H1 (cell line): Measurements from ENCODE around the gene DBNDD1. TPM values are rescaled to one million over a fixed set of nuclear protein-coding genes. Genes with fewer than 3 reads are reported as not detected.

Source experiments
- CTCF ChIA-PET: fragments of 300-600 bp; sonication (Branson Sonifier 250); formaldehyde crosslinking; loops from one replicate; lab custom pipeline; 2021; ENCODE audit not compliant: partially characterized antibody; lab: Charles Lee
- POLR2A ChIA-PET: fragments of 300-600 bp; sonication (Branson Sonifier 250); formaldehyde crosslinking; loops from one replicate; lab custom pipeline; 2021; ENCODE audit warnings: inconsistent platforms; ENCODE audit not compliant: partially characterized antibody; lab: Charles Lee
- DNase-seq, 2 experiments: peaks; one replicate each; pipeline versions ENCODE4 v3.0.0 to v3.0.0-alpha.2; 2010 to 2022; ENCODE audit warnings: low spot score in 2 of 2, low read depth in 1 of 2, mixed read lengths in 1 of 2
- FAIRE-seq: peaks from 2 replicates; lab custom pipeline; 2011; peaks lifted over from hg19 to GRCh38; lab: Jason Lieb, UNC
- H2AFZ ChIP-seq: 2 replicates; pipeline ENCODE4 v1.8.1; 2012; ENCODE audit warnings: low read length, inconsistent platforms
- H2AK5ac ChIP-seq: 2 replicates; pipeline ENCODE4 v1.6.1; 2013; ENCODE audit warnings: low read depth, low read length
- H2BK120ac ChIP-seq: replicated peaks from 2 replicates; pipeline ENCODE3; 2013; ENCODE audit warnings: low read depth, low read length, inconsistent platforms
- H2BK12ac ChIP-seq: 2 replicates; pipeline ENCODE4 v1.6.1; 2013; ENCODE audit warnings: low read depth, low read length
- H2BK15ac ChIP-seq: 2 replicates; pipeline ENCODE4 v1.6.1; 2013; ENCODE audit warnings: low read length
- H2BK20ac ChIP-seq: 2 replicates; pipeline ENCODE4 v1.6.1; 2013; ENCODE audit warnings: low read length
- H2BK5ac ChIP-seq: 2 replicates; pipeline ENCODE4 v1.6.1; 2013; ENCODE audit warnings: low read depth, low read length
- H3K14ac ChIP-seq: 2 replicates; pipeline ENCODE4 v1.6.1; 2013; ENCODE audit warnings: inconsistent platforms; ENCODE audit not compliant: insufficient read length
- H3K18ac ChIP-seq: 2 replicates; pipeline ENCODE4 v1.6.1; 2013; ENCODE audit warnings: low read length; ENCODE audit errors: extremely low read depth
- H3K23ac ChIP-seq: 2 replicates; pipeline ENCODE4 v1.6.1; 2013; ENCODE audit warnings: inconsistent platforms; ENCODE audit not compliant: insufficient read length
- H3K23me2 ChIP-seq: 2 replicates; pipeline ENCODE4 v1.6.1; 2013; ENCODE audit warnings: low read depth, low read length
- H3K27ac ChIP-seq: 2 replicates; pipeline ENCODE4 v1.6.1; 2011; ENCODE audit warnings: low read depth, low read length, inconsistent platforms
- H3K27me3 ChIP-seq, 4 experiments: replicated peaks in 1 of 4; 1 replicate in 1 of 4; 2 replicates in 3 of 4; pipeline versions ENCODE4 v1.6.1 to v1.8.1; 2011 to 2013; ENCODE audit warnings: low read length in 3 of 4, mild to moderate bottlenecking in 3 of 4, inconsistent platforms in 2 of 4, mixed read lengths in 2 of 4, moderate library complexity in 1 of 4; ENCODE audit not compliant: control insufficient read depth in 3 of 4, insufficient read depth in 3 of 4; ENCODE audit errors: extremely low read depth in 1 of 4
- H3K36me3 ChIP-seq, 4 experiments: 2 replicates each; pipeline versions ENCODE4 v1.6.1 to v1.8.1; 2011 to 2013; ENCODE audit warnings: mild to moderate bottlenecking in 4 of 4, low read length in 3 of 4, moderate library complexity in 2 of 4, control low read depth in 1 of 4, inconsistent platforms in 1 of 4; ENCODE audit not compliant: insufficient read depth in 4 of 4, control insufficient read depth in 2 of 4
- H3K4ac ChIP-seq: replicated peaks from 2 replicates; pipeline ENCODE3; 2013; ENCODE audit warnings: low read length, low read depth, mixed read lengths, inconsistent platforms; ENCODE audit not compliant: insufficient read length
- H3K4me1 ChIP-seq, 4 experiments: replicated peaks in 1 of 4; 1 replicate in 1 of 4; 2 replicates in 3 of 4; pipeline versions ENCODE4 v1.6.1 to v1.8.1; 2011 to 2013; ENCODE audit warnings: low read length in 3 of 4, inconsistent platforms in 2 of 4, mixed read lengths in 1 of 4; ENCODE audit not compliant: insufficient read depth in 4 of 4, control insufficient read depth in 3 of 4
- H3K4me2 ChIP-seq, 2 experiments: 2 replicates each; pipeline versions ENCODE4 v1.6.1 to v1.8.1; 2011 to 2013; ENCODE audit warnings: low read depth in 2 of 2, low read length in 2 of 2, control low read depth in 1 of 2, inconsistent platforms in 1 of 2, mild to moderate bottlenecking in 1 of 2; ENCODE audit not compliant: insufficient read depth in 1 of 2
- H3K4me3 ChIP-seq, 4 experiments: fragments of 200-600, 300-600 bp in 1 of 4; sonication (generic), shearing (Covaris generic), sonication (Bioruptor Twin) in 1 of 4; 2 replicates each; pipeline versions ENCODE4 v1.5.1 to v1.8.1; 2011 to 2016; ENCODE audit warnings: low read length in 4 of 4, low read depth in 3 of 4, control low read depth in 2 of 4, inconsistent platforms in 2 of 4, mild to moderate bottlenecking in 2 of 4, mixed read lengths in 1 of 4, moderate library complexity in 1 of 4; ENCODE audit not compliant: insufficient read depth in 2 of 4; ENCODE audit errors: extremely low read depth in 1 of 4
- H3K56ac ChIP-seq: replicated peaks from 2 replicates; pipeline ENCODE3; 2013; ENCODE audit warnings: low read depth, mild to moderate bottlenecking, mixed read lengths, low read length, inconsistent platforms; ENCODE audit not compliant: insufficient read length
- H3K79me1 ChIP-seq: 2 replicates; pipeline ENCODE4 v1.6.1; 2013; ENCODE audit warnings: low read depth, low read length, control low read depth
- H3K79me2 ChIP-seq, 2 experiments: 2 replicates each; pipeline versions ENCODE4 v1.6.1 to v1.8.1; 2012 to 2013; ENCODE audit warnings: low read length in 2 of 2, mild to moderate bottlenecking in 2 of 2, inconsistent platforms in 1 of 2; ENCODE audit not compliant: insufficient read depth in 2 of 2, control insufficient read depth in 1 of 2
- H3K9ac ChIP-seq, 4 experiments: replicated peaks in 1 of 4; 1 replicate in 1 of 4; 2 replicates in 3 of 4; pipeline versions ENCODE4 v1.6.1 to v1.8.1; 2011 to 2013; ENCODE audit warnings: low read depth in 3 of 4, low read length in 3 of 4, control low read depth in 2 of 4, mild to moderate bottlenecking in 2 of 4, moderate library complexity in 2 of 4, inconsistent platforms in 1 of 4; ENCODE audit errors: extremely low read depth in 1 of 4
- H3K9me3 ChIP-seq, 2 experiments: 2 replicates each; pipeline versions ENCODE4 v1.6.1 to v1.8.1; 2012 to 2013; ENCODE audit warnings: mild to moderate bottlenecking in 2 of 2, moderate library complexity in 2 of 2, control low read depth in 1 of 2, inconsistent platforms in 1 of 2, low read depth in 1 of 2, low read length in 1 of 2, mixed read lengths in 1 of 2; ENCODE audit not compliant: insufficient read depth in 2 of 2
- H4K20me1 ChIP-seq, 2 experiments: replicated peaks in 1 of 2; 2 replicates each; pipeline versions ENCODE3 to v1.8.1; 2011 to 2013; ENCODE audit warnings: inconsistent platforms in 2 of 2, low read length in 2 of 2, mild to moderate bottlenecking in 1 of 2; ENCODE audit not compliant: insufficient read depth in 2 of 2, control insufficient read depth in 1 of 2
- H4K5ac ChIP-seq: 2 replicates; pipeline ENCODE4 v1.6.1; 2013; ENCODE audit warnings: low read length, low read depth, mixed read lengths, inconsistent platforms; ENCODE audit not compliant: insufficient read length
- H4K8ac ChIP-seq: 2 replicates; pipeline ENCODE4 v1.8.0; 2013; ENCODE audit warnings: mild to moderate bottlenecking, moderate library complexity, low read length, inconsistent platforms; ENCODE audit not compliant: insufficient read depth; ENCODE audit errors: extremely low read depth
- H4K91ac ChIP-seq: replicated peaks from 2 replicates; pipeline ENCODE3; 2013; ENCODE audit warnings: low read length, mixed read lengths, inconsistent platforms; ENCODE audit not compliant: insufficient read length
- ASH2L ChIP-seq: fragments of 200-600, 300-600 bp; sonication (generic); IDR thresholded peaks from one replicate; pipeline ENCODE4 v1.7.1; 2017; ENCODE audit warnings: low read length
- CHD2 ChIP-seq: IDR thresholded peaks from 2 replicates; pipeline ENCODE4 v1.6.1; 2012; ENCODE audit warnings: low read length, improper control_type of control experiment
- CREB1 ChIP-seq: IDR thresholded peaks from 2 replicates; pipeline ENCODE4 v1.6.1; 2012; ENCODE audit warnings: inconsistent platforms
- EZH2 ChIP-seq: fragments of 200-600 bp; sonication (generic); IDR thresholded peaks from 2 replicates; pipeline ENCODE4 v1.7.1; 2012; ENCODE audit warnings: low read depth, mild to moderate bottlenecking, moderate library complexity, low read length, inconsistent platforms; ENCODE audit not compliant: severe bottlenecking
- FOSL1 ChIP-seq: IDR thresholded peaks from 2 replicates; pipeline ENCODE4 v1.6.1; 2011; ENCODE audit warnings: mild to moderate bottlenecking, low read depth, low read length, moderate library complexity; ENCODE audit not compliant: insufficient read depth
- GTF2F1 ChIP-seq: IDR thresholded peaks from 2 replicates; pipeline ENCODE4 v1.6.1; 2012; ENCODE audit warnings: low read depth, low read length, improper control_type of control experiment, borderline replicate concordance
- HDAC6 ChIP-seq: IDR thresholded peaks from one replicate; pipeline ENCODE4 v1.7.1; 2012; ENCODE audit warnings: low read depth, mild to moderate bottlenecking, inconsistent platforms, low read length, moderate library complexity
- NRF1 ChIP-seq: IDR thresholded peaks from 2 replicates; pipeline ENCODE4 v1.6.1; 2011; ENCODE audit warnings: mild to moderate bottlenecking, low read depth, low read length, improper control_type of control experiment
- PHF8 ChIP-seq: fragments of 200-600 bp; sonication (generic); conservative IDR thresholded peaks from 2 replicates; pipeline ENCODE4 v1.7.1; 2012; ENCODE audit warnings: low read depth, mild to moderate bottlenecking, inconsistent platforms, low read length, moderate library complexity
- RNF2 ChIP-seq: fragments of 200-900, 300-1000 bp; sonication (generic); IDR thresholded peaks from 2 replicates; pipeline ENCODE4 v1.7.1; 2016; ENCODE audit warnings: borderline replicate concordance, low read depth, mild to moderate bottlenecking, antibody characterized with exemption, low read length; ENCODE audit not compliant: poor library complexity, severe bottlenecking; ENCODE audit errors: missing control alignments
- SP4 ChIP-seq: IDR thresholded peaks from 2 replicates; pipeline ENCODE4 v1.6.1; 2012; ENCODE audit warnings: low read length, inconsistent platforms
- TBP ChIP-seq: IDR thresholded peaks from 2 replicates; pipeline ENCODE4 v1.6.1; 2011; ENCODE audit warnings: low read depth, low read length, improper control_type of control experiment
- ZNF274 ChIP-seq: IDR thresholded peaks from 2 replicates; pipeline ENCODE4 v1.7.0; 2012; ENCODE audit warnings: low read length, borderline replicate concordance; ENCODE audit errors: extremely low read depth
- WGBS, 2 experiments: shearing (Covaris generic) in 1 of 2; methylation state at CpG; one replicate each; pipeline versions ENCODE4 v1.1.6 to v1.1.7; 2013 to 2015; ENCODE audit warnings: low lambda C conversion rate in 2 of 2, mixed read lengths in 2 of 2, inconsistent platforms in 1 of 2, low coverage in 1 of 2, missing lambda C conversion rate in 1 of 2; ENCODE audit not compliant: insufficient replicate concordance in 2 of 2, insufficient coverage in 1 of 2, insufficient read length in 1 of 2; ENCODE audit errors: extremely low coverage in 1 of 2, missing lambda C conversion rate in 1 of 2; 5-methylcytosine and 5-hydroxymethylcytosine counted together
- polyA plus RNA-seq, 7 experiments: library from polyadenylated mRNA; depleted of rRNA in 3 of 7; stranded (reverse) in 5 of 7; unstranded in 2 of 7; fragments of >200 nt in 5 of 7; fragments of 200-250 nt in 2 of 7; gene quantifications; 1 replicate in 5 of 7; 2 replicates in 1 of 7; 4 replicates in 1 of 7; pipeline versions ENCODE4 v1.2.1 to v1.2.3, GENCODE V29; 2011 to 2013; ENCODE audit warnings: missing spikeins in 2 of 7, mixed read lengths in 2 of 7
- total RNA-seq: library from RNA; stranded (reverse); fragmentation: NEBNext Ultra II Directional; extraction: Animal tissue kit (Norgen Biotek cat#: 25700); gene quantifications from 2 replicates; pipeline ENCODE4 v1.2.1, GENCODE V29; 2021

The DBNDD1 gene
- total and polyA plus RNA-seq, 2 of the 8 experiments (the other 6 are each of a cell fraction or from before 2014, with no cell fraction given): 69.9 to 92.6 TPM

DNA sequence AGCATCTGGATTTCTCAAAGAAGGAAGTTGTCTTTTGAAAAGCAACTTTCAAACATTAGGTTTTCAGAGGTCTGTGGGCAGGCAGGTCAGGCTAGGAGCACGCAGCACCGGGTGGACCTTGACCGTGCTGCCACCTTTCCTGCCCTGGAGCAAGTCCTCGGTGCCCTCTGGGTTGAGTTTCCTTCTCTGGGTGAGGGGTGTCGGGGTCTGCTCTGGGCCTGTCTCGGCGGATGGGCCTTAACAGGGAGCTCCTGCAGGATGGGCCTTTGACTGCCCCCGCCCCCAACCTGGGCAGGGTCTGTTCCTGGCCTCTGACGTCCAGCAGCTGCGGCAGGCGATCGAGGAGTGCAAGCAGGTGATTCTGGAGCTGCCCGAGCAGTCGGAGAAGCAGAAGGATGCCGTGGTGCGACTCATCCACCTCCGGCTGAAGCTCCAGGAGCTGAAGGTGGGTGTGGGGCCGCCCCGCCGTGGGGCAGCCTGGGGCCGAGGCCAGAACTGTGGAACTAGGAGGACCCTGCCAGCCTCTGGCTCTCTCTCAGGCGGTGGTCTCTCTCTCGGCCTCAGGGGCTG is 62.0 kb downstream of the DBNDD1 start:
- FAIRE-seq (no peak), DNase-seq (no peak)
- Histone ChIP-seq H4K20me1 (peaks cover 6 to 7% of the 10 kb centered on the region in 2 experiments), H2AFZ (no peak overlapping the region), H3K4me3 (no peak overlapping the region), H3K56ac (no peak overlapping the region), H3K36me3 (peaks cover 0 to 5% (median 3%) of the 10 kb centered on the region in 4 experiments; a peak in 4 of 8 replicates), H3K79me2 (no peaks in the 10 kb centered on the region), H2BK5ac (no peak overlapping the region), H3K27me3 (no peaks in the 10 kb centered on the region), H3K23ac (no peak overlapping the region), H3K23me2 (no peaks in the 10 kb centered on the region), H3K14ac (no peak overlapping the region), H4K91ac (no peak overlapping the region), H2BK120ac (no peak overlapping the region), H3K27ac (no peak overlapping the region), H3K4ac (no peak overlapping the region), H2AK5ac (no peak overlapping the region), H3K9ac (no peak overlapping the region), H3K4me2 (no peak overlapping the region), H3K79me1 (no peaks in the 10 kb centered on the region), H4K8ac (no peak overlapping the region), H3K4me1 (peaks cover 0 to 3% (median 0%) of the 10 kb centered on the region in 4 experiments; a peak in 4 of 7 replicates), H2BK20ac (no peak overlapping the region), H2BK15ac (no peak overlapping the region), H3K9me3 (no peaks in the 10 kb centered on the region), H3K18ac (no peak overlapping the region), H4K5ac (no peak overlapping the region), H2BK12ac (no peak overlapping the region)
- POLR2A ChIA-PET: interaction anchor here (0.6 to 2.7 kb wide), 8 partner anchors 9 to 289 kb away, joined by 3 to 17 read pairs (median 3); partner anchors contain the start of gene TUBB3
- TF ChIP-seq PHF8 (no peak), CHD2 (no peak), CREB1 (no peak), ASH2L (no peak), FOSL1 (no peak), HDAC6 (no peak), GTF2F1 (no peak), NRF1 (no peak), ZNF274 (no peak), RNF2 (no peak), TBP (no peak), EZH2 (no peak), SP4 (no peak)
- CTCF ChIA-PET: interaction anchor here (0.8 to 2.0 kb wide), 3 partner anchors 8 to 12 kb away, joined by 3 to 12 read pairs (median 4); partner anchors contain the start of gene DEF8
- WGBS, 2 experiments: 92% methylated on average over 18 of the region's 23 CpGs; no CpG with 5 or more reads in 1 of the 2 experiments
